ENCODE results near the gene RBM3.

Gene RBM3

DNA sequence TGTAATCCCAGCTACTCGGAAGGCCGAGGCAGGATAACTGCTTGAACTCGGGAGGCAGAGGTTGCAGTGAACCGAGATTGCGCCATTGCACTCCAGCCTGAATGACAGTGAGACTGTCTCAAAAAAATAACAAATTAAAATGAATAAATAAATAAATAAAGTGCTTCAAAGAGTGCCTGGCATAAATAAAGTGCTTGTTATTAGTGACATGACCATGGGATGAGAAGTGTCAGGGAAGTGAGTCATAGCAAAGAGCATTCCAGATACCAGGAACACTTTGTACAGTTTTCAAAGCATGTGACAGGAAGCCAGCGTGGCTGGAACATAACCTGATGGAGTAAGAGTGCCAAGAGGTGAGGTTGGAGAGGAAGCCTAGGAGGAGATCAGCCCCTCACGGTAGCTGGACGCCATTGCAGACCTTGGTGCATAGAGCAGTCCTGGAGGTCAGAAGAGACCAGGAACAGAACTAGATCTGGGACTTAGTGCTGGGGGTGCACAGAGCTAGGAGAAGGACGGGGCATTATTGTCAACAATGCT, 17.0 kb downstream of the RBM3 start:
- TF ChIP-seq SIN3A (IDR thresholded peaks at IDR 0.05; ENCODE audit: borderline replicate concordance, insufficient read depth, low read length): no peak
- no peak for TF ChIP-seq FOXP2 (optimal IDR thresholded peaks at IDR 0.05; ENCODE audit: borderline replicate concordance, extremely low read depth, extremely low read length, insufficient read depth)
- TF ChIP-seq, protein P1, sequence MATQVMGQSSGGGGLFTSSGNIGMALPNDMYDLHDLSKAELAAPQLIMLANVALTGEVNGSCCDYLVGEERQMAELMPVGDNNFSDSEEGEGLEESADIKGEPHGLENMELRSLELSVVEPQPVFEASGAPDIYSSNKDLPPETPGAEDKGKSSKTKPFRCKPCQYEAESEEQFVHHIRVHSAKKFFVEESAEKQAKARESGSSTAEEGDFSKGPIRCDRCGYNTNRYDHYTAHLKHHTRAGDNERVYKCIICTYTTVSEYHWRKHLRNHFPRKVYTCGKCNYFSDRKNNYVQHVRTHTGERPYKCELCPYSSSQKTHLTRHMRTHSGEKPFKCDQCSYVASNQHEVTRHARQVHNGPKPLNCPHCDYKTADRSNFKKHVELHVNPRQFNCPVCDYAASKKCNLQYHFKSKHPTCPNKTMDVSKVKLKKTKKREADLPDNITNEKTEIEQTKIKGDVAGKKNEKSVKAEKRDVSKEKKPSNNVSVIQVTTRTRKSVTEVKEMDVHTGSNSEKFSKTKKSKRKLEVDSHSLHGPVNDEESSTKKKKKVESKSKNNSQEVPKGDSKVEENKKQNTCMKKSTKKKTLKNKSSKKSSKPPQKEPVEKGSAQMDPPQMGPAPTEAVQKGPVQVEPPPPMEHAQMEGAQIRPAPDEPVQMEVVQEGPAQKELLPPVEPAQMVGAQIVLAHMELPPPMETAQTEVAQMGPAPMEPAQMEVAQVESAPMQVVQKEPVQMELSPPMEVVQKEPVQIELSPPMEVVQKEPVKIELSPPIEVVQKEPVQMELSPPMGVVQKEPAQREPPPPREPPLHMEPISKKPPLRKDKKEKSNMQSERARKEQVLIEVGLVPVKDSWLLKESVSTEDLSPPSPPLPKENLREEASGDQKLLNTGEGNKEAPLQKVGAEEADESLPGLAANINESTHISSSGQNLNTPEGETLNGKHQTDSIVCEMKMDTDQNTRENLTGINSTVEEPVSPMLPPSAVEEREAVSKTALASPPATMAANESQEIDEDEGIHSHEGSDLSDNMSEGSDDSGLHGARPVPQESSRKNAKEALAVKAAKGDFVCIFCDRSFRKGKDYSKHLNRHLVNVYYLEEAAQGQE (IDR thresholded peaks at IDR 0.05; ENCODE audit: insufficient read depth in 1 of 2, low read depth in 2 of 2, low read length in 2 of 2): no peak

DNA sequence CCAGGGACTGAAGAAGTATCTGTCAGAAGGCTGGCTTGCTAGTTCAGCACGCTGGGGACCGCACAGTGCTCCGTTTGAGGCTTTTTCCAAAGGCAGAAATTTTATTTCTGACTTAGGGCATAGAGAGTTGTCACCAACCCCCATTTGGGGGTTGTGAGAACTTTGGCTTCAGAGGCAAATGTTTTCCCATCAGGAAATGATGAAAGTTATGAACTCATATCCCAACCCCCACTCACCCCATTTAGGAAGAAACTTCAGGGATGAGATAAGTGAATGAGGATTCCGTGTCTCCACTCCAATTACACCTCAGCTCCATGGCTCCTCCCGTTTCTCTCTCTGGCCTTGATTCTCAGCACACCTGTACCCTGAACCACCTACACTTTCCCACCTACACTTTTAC, 18.7 kb downstream of the RBM3 start:
- TF ChIP-seq FOXP2 (optimal IDR thresholded peaks at IDR 0.05; ENCODE audit: borderline replicate concordance, extremely low read depth, extremely low read length, insufficient read depth) (no peak), POLR2AphosphoS5 (IDR thresholded peaks at IDR 0.05; ENCODE audit: low read depth, low read length) (no peak), SIN3A (IDR thresholded peaks at IDR 0.05; ENCODE audit: borderline replicate concordance, insufficient read depth, low read length) (no peak), TAF1 (IDR thresholded peaks at IDR 0.05; ENCODE audit: borderline replicate concordance, insufficient read depth, low read length) (no peak)
- TF ChIP-seq, protein P1 (IDR thresholded peaks at IDR 0.05; ENCODE audit: insufficient read depth in 1 of 2, low read depth in 2 of 2, low read length in 2 of 2): no peak

DNA sequence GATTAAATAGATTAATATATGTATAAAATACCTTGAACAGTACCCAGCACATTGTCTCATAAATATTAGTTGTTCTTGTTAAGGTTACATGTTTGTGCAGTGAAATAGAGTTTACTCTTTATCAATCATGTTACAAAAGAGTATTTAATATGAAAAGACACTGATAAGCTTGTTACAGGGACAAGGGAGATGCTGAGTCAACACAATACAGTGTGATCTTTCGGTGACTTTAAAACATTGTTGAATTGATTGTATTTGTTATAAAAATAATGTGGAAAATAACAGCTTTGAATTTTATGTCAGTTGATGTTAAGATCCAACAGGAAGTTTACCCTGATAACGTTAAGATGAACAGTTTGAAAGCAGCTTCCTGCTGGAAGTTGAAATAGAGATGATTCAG, 21.6 kb downstream of the RBM3 start:
- TF ChIP-seq, protein P1 (IDR thresholded peaks at IDR 0.05; ENCODE audit: insufficient read depth in 1 of 2, low read depth in 2 of 2, low read length in 2 of 2): no peak
- TF ChIP-seq SIN3A (IDR thresholded peaks at IDR 0.05; ENCODE audit: borderline replicate concordance, insufficient read depth, low read length): no peak
- TF ChIP-seq TAF1 (IDR thresholded peaks at IDR 0.05; ENCODE audit: borderline replicate concordance, insufficient read depth, low read length): no peak
- TF ChIP-seq POLR2AphosphoS5 (IDR thresholded peaks at IDR 0.05; ENCODE audit: low read depth, low read length): no peak
- TF ChIP-seq FOXP2 (optimal IDR thresholded peaks at IDR 0.05; ENCODE audit: borderline replicate concordance, extremely low read depth, extremely low read length, insufficient read depth): no peak

DNA sequence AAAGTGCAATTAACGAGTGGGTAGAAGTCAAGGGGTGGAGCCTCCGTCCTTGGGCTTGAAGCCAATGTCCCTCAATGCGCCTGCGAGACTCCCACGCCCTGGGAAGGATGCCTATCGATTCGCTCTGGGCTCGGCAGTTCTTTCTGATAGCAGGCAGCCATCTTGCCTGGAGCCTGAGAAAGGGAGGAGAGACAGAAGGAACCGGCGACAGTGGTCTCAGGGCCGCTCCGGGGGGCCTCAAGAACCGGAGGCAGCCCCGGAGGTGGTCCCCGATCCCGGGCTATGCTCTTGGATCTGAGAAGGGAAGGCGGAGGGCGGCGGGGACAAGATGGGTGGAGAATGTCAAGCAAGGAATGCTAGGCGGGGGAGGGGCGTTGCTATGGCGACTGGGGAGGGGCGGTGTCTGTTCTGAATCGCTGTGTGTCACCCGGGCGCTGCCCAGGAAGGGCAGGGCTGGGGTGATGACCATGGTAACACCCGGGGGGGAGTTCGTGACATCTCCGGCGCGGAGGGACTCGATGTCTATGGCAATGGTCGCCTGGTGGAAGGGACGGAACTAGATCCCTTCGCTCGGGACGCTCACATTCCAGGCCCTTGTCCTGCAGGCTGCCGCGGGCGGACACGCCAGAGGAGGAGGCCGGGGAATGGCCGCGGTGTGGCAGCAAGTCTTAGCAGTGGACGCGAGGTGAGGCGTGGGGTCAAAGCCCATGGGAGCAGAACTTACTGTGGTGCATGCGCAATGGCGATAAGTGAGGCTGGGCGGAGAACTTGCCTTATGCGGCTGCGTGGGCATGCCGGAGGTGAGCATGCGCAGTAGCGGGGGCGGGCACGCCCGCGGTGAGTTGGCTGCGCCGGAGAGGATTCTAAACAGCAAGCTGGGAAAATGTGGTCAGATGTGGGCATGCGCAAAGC, 23.3 kb downstream of the RBM3 start, which contains the start of gene WDR13:
Gene WDR13 (plus strand): TSS at position 140 of the 912 bp plus-strand sequence. CDS start 505 bp downstream, at position 645.
- TF ChIP-seq POLR2AphosphoS5 (IDR thresholded peaks at IDR 0.05; ENCODE audit: low read depth, low read length) (peak; percentile 89), SIN3A (IDR thresholded peaks at IDR 0.05; ENCODE audit: borderline replicate concordance, insufficient read depth, low read length) (no peak; the same call in 1 of the 2 replicates)

DNA sequence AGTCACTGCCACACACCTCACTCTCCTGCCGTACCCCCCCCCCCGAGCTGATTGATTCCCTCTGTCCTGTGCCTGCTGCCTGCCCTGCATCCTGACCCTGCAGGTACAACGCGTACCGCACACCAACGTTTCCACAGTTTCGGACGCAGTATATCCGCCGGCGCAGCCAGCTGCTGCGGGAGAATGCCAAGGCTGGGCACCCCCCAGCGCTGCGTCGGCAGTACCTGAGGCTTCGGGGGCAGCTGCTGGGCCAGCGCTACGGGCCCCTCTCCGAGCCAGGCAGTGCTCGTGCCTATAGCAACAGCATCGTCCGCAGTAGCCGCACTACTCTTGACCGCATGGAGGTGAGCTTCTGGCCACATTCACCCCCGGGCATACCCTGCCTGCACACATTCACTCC, 24.3 kb downstream of the RBM3 start:
- TF ChIP-seq TAF1 (IDR thresholded peaks at IDR 0.05; ENCODE audit: borderline replicate concordance, insufficient read depth, low read length) (no peak), POLR2AphosphoS5 (IDR thresholded peaks at IDR 0.05; ENCODE audit: low read depth, low read length) (no peak), SIN3A (IDR thresholded peaks at IDR 0.05; ENCODE audit: borderline replicate concordance, insufficient read depth, low read length) (no peak), FOXP2 (optimal IDR thresholded peaks at IDR 0.05; ENCODE audit: borderline replicate concordance, extremely low read depth, extremely low read length, insufficient read depth) (no peak)
- TF ChIP-seq, protein P1 (IDR thresholded peaks at IDR 0.05; ENCODE audit: insufficient read depth in 1 of 2, low read depth in 2 of 2, low read length in 2 of 2): no peak

Data from PFSK-1 (cell line).